Subcutaneous abdominal adipose tissue (tissue), 5 donors: ENCODE data around the gene ZCWPW1.
"Not testable (repeated sequence)": the region's sequence is repeated elsewhere in the genome, so short reads cannot be mapped to it uniquely, and the experiment has no call there.

ENCODE experiments used
- H3K27ac ChIP-seq: one replicate; pipeline ENCODE4 v1.7.0; 2013; ENCODE audit warnings: low read depth, mild to moderate bottlenecking, inconsistent platforms, low read length, moderate library complexity
- H3K27me3 ChIP-seq, 5 donors: one replicate each; pipeline ENCODE4 v1.7.0; 2013; ENCODE audit warnings: low read length in 5 of 5, inconsistent platforms in 1 of 5; ENCODE audit not compliant: control insufficient read depth in 5 of 5, insufficient read depth in 4 of 5
- H3K36me3 ChIP-seq, 5 donors: one replicate each; pipeline ENCODE4 v1.7.0; 2013; ENCODE audit warnings: low read length in 5 of 5; ENCODE audit not compliant: control insufficient read depth in 5 of 5, insufficient read depth in 5 of 5
- H3K4me1 ChIP-seq, 5 donors: one replicate each; pipeline ENCODE4 v1.7.0; 2013; ENCODE audit warnings: low read length in 5 of 5, mild to moderate bottlenecking in 3 of 5, moderate library complexity in 1 of 5; ENCODE audit not compliant: control insufficient read depth in 5 of 5, insufficient read depth in 5 of 5
- H3K4me3 ChIP-seq, 5 donors: one replicate each; pipeline ENCODE4 v1.7.0; 2013; ENCODE audit warnings: low read length in 5 of 5, low read depth in 1 of 5
- H3K9ac ChIP-seq, 5 donors: one replicate each; pipeline ENCODE4 v1.7.0; 2013; ENCODE audit warnings: low read length in 5 of 5, mild to moderate bottlenecking in 4 of 5, moderate library complexity in 3 of 5
- H3K9me3 ChIP-seq, 5 donors: one replicate each; pipeline ENCODE4 v1.7.0; 2013; ENCODE audit warnings: low read length in 5 of 5; ENCODE audit not compliant: control insufficient read depth in 5 of 5
- donor health status: healthy.
- donor health status: healthy.
- donor health status: healthy.
- donor health status: healthy.
- donor health status: healthy.

Gene ZCWPW1

GRCh38 chr7:100358027-100358856, 70.3 kb downstream of the ZCWPW1 start, which contains the start of gene PILRB:
PILRB (plus strand) TSS chr7:100358117; CDS start chr7:100358303, 186 bp downstream.
- H3K9ac ChIP-seq = peak within 1 kb of the TSS in 1 of 5 donors; percentile 6
- H3K4me3 ChIP-seq = no peak within 1 kb of the TSS
- H3K9me3 ChIP-seq = no peaks in the 10 kb centered on the region
- peaks cover 7 to 98% (median 91%) of the 10 kb centered on the region in 5 donors for H3K36me3 ChIP-seq
- no peaks in the 10 kb centered on the region for H3K27me3 ChIP-seq
- peaks cover 0 to 11% (median 7%) of the 10 kb centered on the region in 5 donors for H3K4me1 ChIP-seq
- H3K27ac ChIP-seq = no peak within 1 kb of the TSS

GRCh38 chr7:100357131-100357561, 71.4 kb downstream of the ZCWPW1 start:
- Histone ChIP-seq H3K9ac (peak overlapping the region in 1 of 5 donors; percentile 6), H3K4me3 (no peak overlapping the region), H3K9me3 (no peaks in the 10 kb centered on the region), H3K27ac (no peak overlapping the region), H3K27me3 (no peaks in the 10 kb centered on the region), H3K4me1 (peaks cover 0 to 12% (median 7%) of the 10 kb centered on the region in 5 donors), H3K36me3 (peaks cover 4 to 99% (median 88%) of the 10 kb centered on the region in 5 donors)

- Histone ChIP-seq H3K9ac (peak overlapping the region in 1 of 5 donors; percentile 6), H3K4me3 (no peak overlapping the region), H3K9me3 (no peaks in the 10 kb centered on the region), H3K4me1 (peaks cover 0 to 13% (median 7%) of the 10 kb centered on the region in 5 donors), H3K27ac (no peak overlapping the region), H3K36me3 (peaks cover 0 to 99% (median 84%) of the 10 kb centered on the region in 5 donors), H3K27me3 (no peaks in the 10 kb centered on the region)
Observed at GRCh38 chr7:100356416-100357068, 72.0 kb downstream of the ZCWPW1 start.

- Histone ChIP-seq H3K9ac (peak overlapping the region in 1 of 5 donors; percentile 30), H3K9me3 (no peaks in the 10 kb centered on the region), H3K4me1 (peaks cover 0 to 16% (median 9%) of the 10 kb centered on the region in 5 donors), H3K27me3 (no peaks in the 10 kb centered on the region), H3K36me3 (peaks cover 0 to 96% (median 79%) of the 10 kb centered on the region in 5 donors), H3K27ac (peak overlapping the region; percentile 17), H3K4me3 (no peak overlapping the region)
Observed at GRCh38 chr7:100353685-100354330, 74.7 kb downstream of the ZCWPW1 start.

GRCh38 chr7:100352984-100353684, 75.4 kb downstream of the ZCWPW1 start:
- no peak overlapping the region for H3K9ac ChIP-seq
- no peak overlapping the region for H3K4me3 ChIP-seq
- H3K4me1 ChIP-seq = peaks cover 0 to 17% (median 9%) of the 10 kb centered on the region in 5 donors
- peaks cover 0 to 92% (median 73%) of the 10 kb centered on the region in 5 donors for H3K36me3 ChIP-seq
- H3K27ac ChIP-seq = peak overlapping the region; percentile 17
- H3K9me3 ChIP-seq = no peaks in the 10 kb centered on the region
- no peaks in the 10 kb centered on the region for H3K27me3 ChIP-seq

- H3K9me3 ChIP-seq, H3K9ac ChIP-seq, H3K27me3 ChIP-seq, H3K4me3 ChIP-seq, H3K27ac ChIP-seq: not testable (repeated sequence)
- H3K4me1 ChIP-seq = peaks cover 2 to 24% (median 17%) of the 10 kb centered on the region in 5 donors
- peaks cover 0 to 92% (median 72%) of the 10 kb centered on the region in 5 donors for H3K36me3 ChIP-seq
Observed at GRCh38 chr7:100352230-100352781, 76.2 kb downstream of the ZCWPW1 start.

GRCh38 chr7:100351657-100352058, 76.8 kb downstream of the ZCWPW1 start:
- Histone ChIP-seq H3K27ac (no peak overlapping the region), H3K27me3 (no peaks in the 10 kb centered on the region), H3K9ac (no peak overlapping the region), H3K36me3 (peaks cover 3 to 92% (median 72%) of the 10 kb centered on the region in 5 donors), H3K4me3 (no peak overlapping the region), H3K4me1 (peaks cover 2 to 29% (median 18%) of the 10 kb centered on the region in 5 donors), H3K9me3 (no peaks in the 10 kb centered on the region)
